ENCODE measurements around the gene C6orf47. TPM values are rescaled to one million over a fixed set of nuclear protein-coding genes. Genes with fewer than 3 reads are reported as not detected.

The C6orf47 gene
- total RNA-seq, 2 experiments from 2014 or later = 16.7 to 18.5 TPM

DNA sequence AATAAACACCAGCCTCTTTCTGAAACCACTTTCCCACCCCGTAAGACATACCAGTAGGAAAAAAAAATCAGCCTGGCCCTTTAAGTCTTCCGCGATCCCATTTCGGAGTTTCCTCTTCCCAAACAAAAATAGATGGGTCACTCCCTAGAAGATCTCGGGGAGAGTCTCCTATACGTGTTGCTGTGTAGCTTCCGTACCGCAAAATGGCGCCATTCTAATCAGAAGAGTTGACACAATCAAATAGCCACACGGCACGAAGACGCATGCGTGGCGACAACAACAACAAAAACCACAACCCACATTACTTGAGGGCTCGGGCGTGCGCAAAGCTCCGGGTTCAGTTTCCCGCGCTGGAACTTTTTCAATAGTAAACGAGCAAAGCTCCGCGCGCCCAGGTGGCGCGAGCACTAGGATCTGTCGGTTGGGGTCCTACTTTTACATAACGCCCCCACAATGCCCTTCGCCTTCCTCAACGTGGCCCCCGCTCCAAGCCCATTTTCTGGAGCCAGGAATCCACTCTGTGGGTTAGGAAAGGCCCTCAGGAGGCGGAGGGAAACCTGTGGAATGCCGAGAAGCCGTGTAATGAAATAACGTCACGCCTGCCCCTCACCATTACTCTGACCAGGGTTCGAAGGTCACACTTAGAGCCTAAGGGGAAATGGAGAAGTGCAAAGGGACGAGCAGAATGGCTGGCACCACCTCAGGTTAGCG lies 4.4 kb upstream of the C6orf47 start, which contains the start of gene GPANK1:
Gene GPANK1 (minus strand): TSS at position 208 of the 711 bp plus-strand sequence. CDS start 519 bp downstream, outside the sequence.
- peak within 1 kb of the TSS; percentile 99 for H3K4me3 ChIP-seq (ENCODE audit: low read depth, low read length, poor library complexity, severe bottlenecking)
- H4K20me1 ChIP-seq (ENCODE audit: insufficient read depth, low read length) = 0 out of 2 replicates have a peak, but pooled peaks cover 3% of the 10 kb centered on the region
- peak; percentile 95 for DNase-seq (ENCODE audit: low spot score)
- peak within 1 kb of the TSS; percentile 90 for H3K27ac ChIP-seq (ENCODE audit: low read depth, low read length, poor library complexity, severe bottlenecking)
- no peaks in the 10 kb centered on the region for H3K9me3 ChIP-seq (ENCODE audit: low read length)
- intact Hi-C loops (cut with micrococcal nuclease; ENCODE audit: unreplicated experiment) = loop anchor here (1.0 to 2.0 kb wide), 7 partner anchors 13 to 170 kb away; partner anchors contain the start of genes ABHD16A, ATP6V1G2, BAG6 and PRRC2A
- H3K79me2 ChIP-seq (ENCODE audit: insufficient read depth, low read depth, low read length) = peaks cover 62% of the 10 kb centered on the region
- TF ChIP-seq EZH2phosphoT487 (IDR thresholded peaks at IDR 0.05; ENCODE audit: borderline replicate concordance, low read depth, low read length) = no peak
- TF ChIP-seq, protein P1, sequence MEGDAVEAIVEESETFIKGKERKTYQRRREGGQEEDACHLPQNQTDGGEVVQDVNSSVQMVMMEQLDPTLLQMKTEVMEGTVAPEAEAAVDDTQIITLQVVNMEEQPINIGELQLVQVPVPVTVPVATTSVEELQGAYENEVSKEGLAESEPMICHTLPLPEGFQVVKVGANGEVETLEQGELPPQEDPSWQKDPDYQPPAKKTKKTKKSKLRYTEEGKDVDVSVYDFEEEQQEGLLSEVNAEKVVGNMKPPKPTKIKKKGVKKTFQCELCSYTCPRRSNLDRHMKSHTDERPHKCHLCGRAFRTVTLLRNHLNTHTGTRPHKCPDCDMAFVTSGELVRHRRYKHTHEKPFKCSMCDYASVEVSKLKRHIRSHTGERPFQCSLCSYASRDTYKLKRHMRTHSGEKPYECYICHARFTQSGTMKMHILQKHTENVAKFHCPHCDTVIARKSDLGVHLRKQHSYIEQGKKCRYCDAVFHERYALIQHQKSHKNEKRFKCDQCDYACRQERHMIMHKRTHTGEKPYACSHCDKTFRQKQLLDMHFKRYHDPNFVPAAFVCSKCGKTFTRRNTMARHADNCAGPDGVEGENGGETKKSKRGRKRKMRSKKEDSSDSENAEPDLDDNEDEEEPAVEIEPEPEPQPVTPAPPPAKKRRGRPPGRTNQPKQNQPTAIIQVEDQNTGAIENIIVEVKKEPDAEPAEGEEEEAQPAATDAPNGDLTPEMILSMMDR (conservative IDR thresholded peaks at IDR 0.05; ENCODE audit: low read length) = 0 out of 2 replicates have a peak, but pooled peaks have one; percentile 28
- ChIA-PET POLR2A (interaction anchor here (0.6 to 1.6 kb wide), 7 partner anchors 9 to 293 kb away, joined by 3 to 6 read pairs (median 3); partner anchors contain the start of genes APOM, HSPA1B, LSM2 and NEU1), CTCF (ENCODE audit: unreplicated experiment) (interaction anchor here (0.6 to 0.7 kb wide), 2 partner anchors 30 to 237 kb away, joined by 3 read pairs; no protein-coding TSS in a partner anchor)
- peaks cover 68% of the 10 kb centered on the region for H3K36me3 ChIP-seq (ENCODE audit: insufficient read depth, low read length)
- H3K9me2 ChIP-seq (ENCODE audit: insufficient read depth, low read length) = no peaks in the 10 kb centered on the region
- peak within 1 kb of the TSS; percentile 2; the same call in 1 of the 2 replicates for H2AFZ ChIP-seq (ENCODE audit: low read length)
- peaks cover 45% of the 10 kb centered on the region for H3K4me1 ChIP-seq (ENCODE audit: insufficient read depth, low read length, poor library complexity, severe bottlenecking)
- H3K4me2 ChIP-seq (ENCODE audit: low read length) = peak within 1 kb of the TSS; percentile 97
- BruUV-seq (replicated peaks) = no TSS peak

DNA sequence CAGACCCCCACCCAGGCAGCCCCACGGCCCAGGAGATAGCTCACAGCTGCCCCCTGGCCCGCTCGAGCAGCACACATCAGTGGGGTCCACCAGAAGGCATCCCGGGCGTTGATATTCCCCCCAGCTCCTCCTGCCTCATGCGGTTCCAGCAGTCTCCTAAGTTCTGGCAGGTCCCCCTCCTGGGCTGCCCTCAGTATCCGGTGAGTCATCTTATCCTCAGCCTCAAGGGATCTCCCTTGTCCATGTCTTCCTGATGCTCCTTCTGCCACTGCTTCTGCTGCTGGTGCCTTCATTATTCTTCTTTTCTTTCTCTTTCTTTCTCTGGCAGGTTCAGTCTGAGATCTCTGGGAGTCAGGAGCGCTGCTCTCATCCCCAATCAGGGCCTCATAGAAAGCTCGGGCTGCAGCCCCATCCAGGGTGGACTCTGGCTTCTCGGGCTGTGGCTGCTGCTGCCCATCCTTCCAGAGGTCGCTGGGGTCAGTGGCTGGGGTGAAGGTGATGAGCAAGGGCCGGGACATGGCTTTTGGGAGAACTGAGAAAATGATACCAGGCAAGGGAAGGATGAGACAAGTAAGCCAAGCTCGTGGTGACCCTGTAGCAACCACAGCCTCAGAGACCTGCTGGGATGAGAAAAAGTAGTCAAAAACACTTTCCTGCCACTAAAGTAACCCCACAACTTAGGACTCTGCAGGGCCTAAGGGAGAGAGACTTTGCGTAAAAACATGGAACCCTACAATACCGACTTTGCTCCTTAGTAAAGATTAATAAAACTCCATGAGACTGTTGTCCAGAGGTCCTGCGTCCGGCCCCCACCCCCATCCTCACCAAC lies 3.6 kb upstream of the C6orf47 start:
- intact Hi-C loops (cut with micrococcal nuclease; ENCODE audit: unreplicated experiment) = loop anchor here (2.0 kb wide), 1 partner anchor 171 kb away; no protein-coding TSS in a partner anchor
- Histone ChIP-seq H3K27ac (ENCODE audit: low read depth, low read length, poor library complexity, severe bottlenecking) (peak overlapping the region; percentile 90), H3K4me2 (ENCODE audit: low read length) (peak overlapping the region; percentile 97), H3K9me2 (ENCODE audit: insufficient read depth, low read length) (no peaks in the 10 kb centered on the region), H4K20me1 (ENCODE audit: insufficient read depth, low read length) (0 out of 2 replicates have a peak, but pooled peaks cover 3% of the 10 kb centered on the region), H3K4me3 (ENCODE audit: low read depth, low read length, poor library complexity, severe bottlenecking) (peak overlapping the region; percentile 99), H3K79me2 (ENCODE audit: insufficient read depth, low read depth, low read length) (peaks cover 62% of the 10 kb centered on the region), H3K36me3 (ENCODE audit: insufficient read depth, low read length) (peaks cover 60% of the 10 kb centered on the region), H3K4me1 (ENCODE audit: insufficient read depth, low read length, poor library complexity, severe bottlenecking) (peaks cover 53% of the 10 kb centered on the region), H3K9me3 (ENCODE audit: low read length) (no peaks in the 10 kb centered on the region), H2AFZ (ENCODE audit: low read length) (peak overlapping the region; percentile 2; the same call in 1 of the 2 replicates)
- TF ChIP-seq EZH2phosphoT487 (IDR thresholded peaks at IDR 0.05; ENCODE audit: borderline replicate concordance, low read depth, low read length) = no peak
- TF ChIP-seq, protein P1 (conservative IDR thresholded peaks at IDR 0.05; ENCODE audit: low read length) = peak; percentile 53
- POLR2A ChIA-PET = interaction anchor here (0.6 to 2.0 kb wide), 12 partner anchors 9 to 294 kb away, joined by 3 to 10 read pairs (median 4); partner anchors contain the start of genes APOM, HSPA1B, LSM2 and NEU1
- BruUV-seq (replicated peaks) = TSS peak; percentile 81
- CTCF ChIA-PET (ENCODE audit: unreplicated experiment) = interaction anchor here (0.7 kb wide), 1 partner anchor 238 kb away, joined by 3 read pairs; no protein-coding TSS in a partner anchor
- DNase-seq (ENCODE audit: low spot score) = peak; percentile 19

All from OCI-LY7 (cell line).